K562 (cell line): ENCODE results near the gene PLCB4.

Source experiments
- CTCF ChIP-seq, 3 experiments: IDR thresholded peaks in 2 of 3; conservative IDR thresholded peaks in 1 of 3; 2 replicates each; pipeline ENCODE4 v1.5.1; 2011 to 2012; ENCODE audit warnings: low read length in 3 of 3, mild to moderate bottlenecking in 3 of 3, control low read depth in 2 of 3, improper control_type of control experiment in 1 of 3, inconsistent platforms in 1 of 3, low read depth in 1 of 3, mixed read lengths in 1 of 3, moderate library complexity in 1 of 3; ENCODE audit not compliant: insufficient read depth in 2 of 3
- ESRRA ChIP-seq: fragments of 450-650 bp; IDR thresholded peaks from 2 replicates; pipeline ENCODE4 v1.6.1; 2014; ENCODE audit warnings: low read depth, mild to moderate bottlenecking, moderate library complexity, borderline replicate concordance
- HDAC2 ChIP-seq: fragments of 450-650 bp; IDR thresholded peaks from 2 replicates; pipeline ENCODE4 v1.6.1; 2016; ENCODE audit warnings: mild to moderate bottlenecking
- RCOR1 ChIP-seq, 2 experiments: IDR thresholded peaks; 2 replicates each; pipeline ENCODE4 v1.6.1; 2012; ENCODE audit warnings: low read depth in 2 of 2, low read length in 2 of 2, borderline replicate concordance in 1 of 2, improper control_type of control experiment in 1 of 2
- ZBTB33 ChIP-seq: sonication (generic); formaldehyde crosslinking; IDR thresholded peaks from 2 replicates; pipeline ENCODE4 v1.8.1; 2023; ENCODE audit warnings: mild to moderate bottlenecking, missing genetic modification reagents
- ZNF311 ChIP-seq: fragments of 250-450 bp; sonication (Bioruptor Pico); IDR thresholded peaks from 2 replicates; pipeline ENCODE4 v1.4.0; 2020; ENCODE audit warnings: mild to moderate bottlenecking, moderate library complexity
- ZNF445 ChIP-seq: fragments of 250-450 bp; sonication (Bioruptor Pico); IDR thresholded peaks from 2 replicates; pipeline ENCODE4 v1.4.0; 2020; ENCODE audit warnings: low read depth, mild to moderate bottlenecking, moderate library complexity
- ZNF740 ChIP-seq, 3 experiments: fragments of 200-800 bp in 1 of 3; sonication (Bioruptor generic) in 1 of 3; sonication (generic) in 1 of 3; formaldehyde crosslinking in 1 of 3; IDR thresholded peaks; 2 replicates each; pipeline versions ENCODE4 v1.6.1 to v1.8.0; 2016 to 2022; ENCODE audit warnings: mild to moderate bottlenecking in 2 of 3, missing compliant biosample characterization in 2 of 3, missing genetic modification characterization in 2 of 3, missing genetic modification reagents in 1 of 3
- ZNF830 ChIP-seq: fragments of 250-450 bp; sonication (Bioruptor Pico); IDR thresholded peaks from 2 replicates; pipeline ENCODE4 v1.5.0; 2021; ENCODE audit warnings: mild to moderate bottlenecking

GRCh38 chr20:9390441-9390840 is 321.6 kb downstream of the PLCB4 start:
- TF ChIP-seq ZNF740 (CRISPR knock-in tag; IDR thresholded peaks at IDR 0.05) (no peak), ZNF740 (tag; IDR thresholded peaks at IDR 0.05) (no peak), ZBTB33 (CRISPR knock-in tag) (no peak), CTCF (IDR thresholded peaks at IDR 0.05 in 2 of 3, conservative IDR thresholded peaks at IDR 0.05 in 1 of 3; ENCODE audit: insufficient read depth in 2 of 3, low read depth in 1 of 3, low read length in 3 of 3) (no peak), HDAC2 (no peak), ZNF311 (CRISPR knock-in tag) (no peak), RCOR1 (IDR thresholded peaks at IDR 0.05; ENCODE audit: borderline replicate concordance in 1 of 2, low read depth in 2 of 2, low read length in 2 of 2) (no peak), ZNF445 (CRISPR knock-in tag) (no peak), ESRRA (no peak), ZNF830 (CRISPR knock-in tag) (no peak)
